ENCODE measurements around the gene MYBPHL.

- TF ChIP-seq GATA3 (IDR thresholded peaks at IDR 0.05; ENCODE audit: low read depth, low read length) (no peak), GATA2 (IDR thresholded peaks at IDR 0.05; ENCODE audit: low read depth, low read length) (no peak)
Measured at GRCh38 chr1:109252893-109253802, 53.7 kb downstream of the MYBPHL start.

All from SH-SY5Y (cell line).